Lower leg skin (tissue), 3 donors: ENCODE data around the gene RSPH4A.

Source experiments
- POLR2A ChIP-seq, 2 donors: fragments of 450-650 bp; IDR thresholded peaks; one replicate each; pipeline ENCODE4 v1.6.1; 2016 to 2017; ENCODE audit warnings: antibody characterized with exemption in 2 of 2, mild to moderate bottlenecking in 1 of 2, moderate library complexity in 1 of 2
- TF ChIP-seq, protein P1 (sequence below), 3 donors: fragments of 450-650 bp; IDR thresholded peaks; one replicate each; pipeline ENCODE4 v1.5.1; 2016; ENCODE audit warnings: antibody characterized with exemption in 3 of 3, mild to moderate bottlenecking in 3 of 3, moderate library complexity in 2 of 3

DNA sequence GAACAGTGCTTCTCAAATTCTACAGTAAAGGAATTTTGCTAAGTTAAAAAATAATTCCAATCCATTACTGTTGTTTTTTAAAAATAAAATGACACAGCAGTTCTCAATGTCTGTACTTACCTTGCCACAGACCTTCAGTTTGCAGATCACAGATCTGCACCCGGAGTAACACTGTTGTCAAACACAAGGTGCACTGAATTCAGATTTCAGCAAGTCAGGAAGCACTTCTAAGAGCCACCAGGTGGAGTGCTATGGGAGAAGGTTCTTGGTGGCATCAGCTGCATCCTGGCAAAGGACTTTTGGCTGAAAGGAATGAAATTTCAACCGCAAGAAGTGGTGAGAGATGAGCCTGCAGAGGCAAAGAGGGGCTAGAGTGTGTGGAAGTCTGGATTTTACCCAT, 17.4 kb downstream of the RSPH4A start:
- TF ChIP-seq, protein P1, sequence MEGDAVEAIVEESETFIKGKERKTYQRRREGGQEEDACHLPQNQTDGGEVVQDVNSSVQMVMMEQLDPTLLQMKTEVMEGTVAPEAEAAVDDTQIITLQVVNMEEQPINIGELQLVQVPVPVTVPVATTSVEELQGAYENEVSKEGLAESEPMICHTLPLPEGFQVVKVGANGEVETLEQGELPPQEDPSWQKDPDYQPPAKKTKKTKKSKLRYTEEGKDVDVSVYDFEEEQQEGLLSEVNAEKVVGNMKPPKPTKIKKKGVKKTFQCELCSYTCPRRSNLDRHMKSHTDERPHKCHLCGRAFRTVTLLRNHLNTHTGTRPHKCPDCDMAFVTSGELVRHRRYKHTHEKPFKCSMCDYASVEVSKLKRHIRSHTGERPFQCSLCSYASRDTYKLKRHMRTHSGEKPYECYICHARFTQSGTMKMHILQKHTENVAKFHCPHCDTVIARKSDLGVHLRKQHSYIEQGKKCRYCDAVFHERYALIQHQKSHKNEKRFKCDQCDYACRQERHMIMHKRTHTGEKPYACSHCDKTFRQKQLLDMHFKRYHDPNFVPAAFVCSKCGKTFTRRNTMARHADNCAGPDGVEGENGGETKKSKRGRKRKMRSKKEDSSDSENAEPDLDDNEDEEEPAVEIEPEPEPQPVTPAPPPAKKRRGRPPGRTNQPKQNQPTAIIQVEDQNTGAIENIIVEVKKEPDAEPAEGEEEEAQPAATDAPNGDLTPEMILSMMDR (IDR thresholded peaks at IDR 0.05), result no peak
- TF ChIP-seq POLR2A (IDR thresholded peaks at IDR 0.05), result no peak
